Calu3 (cell line): ENCODE results near the gene DOCK1. TPM values are rescaled to one million over a fixed set of nuclear protein-coding genes. Genes with fewer than 3 reads are reported as not detected.
"Not testable (repeated sequence)": the region's sequence is repeated elsewhere in the genome, so short reads cannot be mapped to it uniquely, and the experiment has no call there.

Experiments
- BruUV-seq: library from RNA; stranded (reverse); fragments of 400-500 nt; replicated peaks from 2 replicates; lab custom pipeline; 2021; lab: Mats Ljungman, UMichigan
- CTCF ChIA-PET: fragments of 300-600 bp; sonication (Branson Sonifier 250); formaldehyde crosslinking; loops from one replicate; lab custom pipeline; 2022; ENCODE audit warnings: antibody characterized with exemption; lab: Charles Lee
- DNase-seq: peaks from one replicate; pipeline ENCODE4 v3.0.0; 2022
- H3K27ac Mint-ChIP-seq: one replicate; pipeline ENCODE4 v1.8.0; 2022; ENCODE audit warnings: mixed read lengths; ENCODE audit not compliant: unreplicated experiment
- H3K27me3 Mint-ChIP-seq: one replicate; pipeline ENCODE4 v1.8.0; 2022; ENCODE audit warnings: mixed read lengths; ENCODE audit not compliant: unreplicated experiment
- H3K36me3 Mint-ChIP-seq: one replicate; pipeline ENCODE4 v1.8.0; 2022; ENCODE audit warnings: mild to moderate bottlenecking, moderate library complexity, mixed read lengths; ENCODE audit not compliant: insufficient read depth, unreplicated experiment
- H3K4me1 Mint-ChIP-seq: one replicate; pipeline ENCODE4 v1.8.0; 2022; ENCODE audit warnings: mild to moderate bottlenecking, low read depth, mixed read lengths; ENCODE audit not compliant: unreplicated experiment
- H3K4me3 Mint-ChIP-seq: one replicate; pipeline ENCODE4 v1.8.0; 2022; ENCODE audit warnings: mild to moderate bottlenecking, low read depth, moderate library complexity, mixed read lengths; ENCODE audit not compliant: unreplicated experiment
- H3K9me3 Mint-ChIP-seq: one replicate; pipeline ENCODE4 v1.8.0; 2022; ENCODE audit warnings: low read depth, mixed read lengths; ENCODE audit not compliant: unreplicated experiment
- intact Hi-C: fragments of 100-400 bp; cut with micrococcal nuclease; formaldehyde crosslinking; loops from one replicate; pipeline ENCODE4 v1.10.0; 2022; ENCODE audit not compliant: unreplicated experiment
- total RNA-seq: library from RNA; stranded (reverse); gene quantifications from 2 replicates; pipeline ENCODE4 v1.2.3, GENCODE V29; 2022
- TF ChIP-seq, protein P1 (sequence below): fragments of 200-600 bp; IDR thresholded peaks from one replicate; pipeline ENCODE4 v1.8.0; 2022; ENCODE audit warnings: antibody characterized with exemption; ENCODE audit not compliant: unreplicated experiment

The DOCK1 gene
- total RNA-seq, 1 experiment from 2014 or later = 34.2 TPM

DNA sequence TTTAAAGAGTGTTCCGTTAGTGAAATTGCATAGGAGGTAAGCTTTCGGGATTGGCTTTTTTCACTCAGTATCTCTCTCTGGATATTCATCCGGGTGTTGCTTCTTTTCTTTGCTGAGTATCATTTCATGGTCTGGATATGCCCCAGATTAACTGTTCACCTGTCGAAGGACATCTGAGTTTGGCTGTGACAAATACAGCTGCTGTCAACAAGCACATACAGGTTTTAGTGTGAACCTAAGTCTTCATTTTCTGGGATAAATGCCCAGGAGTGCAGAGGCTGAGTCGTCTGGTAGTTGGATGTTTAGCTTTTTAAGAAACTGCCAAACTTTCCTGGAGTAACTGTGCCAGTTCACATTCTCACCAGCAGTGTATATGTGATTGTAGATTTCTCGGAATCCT lies 5.6 kb downstream of the DOCK1 start:
- DNase-seq = no peak
- Mint-ChIP-seq H3K27ac (no peak overlapping the region), H3K27me3 (no peaks in the 10 kb centered on the region), H3K36me3 (peaks cover 12% of the 10 kb centered on the region), H3K9me3 (no peaks in the 10 kb centered on the region), H3K4me3 (no peak overlapping the region), H3K4me1 (peaks cover 12% of the 10 kb centered on the region)
- BruUV-seq = no TSS peak
- intact Hi-C loops = no loop called here
- TF ChIP-seq, protein P1, sequence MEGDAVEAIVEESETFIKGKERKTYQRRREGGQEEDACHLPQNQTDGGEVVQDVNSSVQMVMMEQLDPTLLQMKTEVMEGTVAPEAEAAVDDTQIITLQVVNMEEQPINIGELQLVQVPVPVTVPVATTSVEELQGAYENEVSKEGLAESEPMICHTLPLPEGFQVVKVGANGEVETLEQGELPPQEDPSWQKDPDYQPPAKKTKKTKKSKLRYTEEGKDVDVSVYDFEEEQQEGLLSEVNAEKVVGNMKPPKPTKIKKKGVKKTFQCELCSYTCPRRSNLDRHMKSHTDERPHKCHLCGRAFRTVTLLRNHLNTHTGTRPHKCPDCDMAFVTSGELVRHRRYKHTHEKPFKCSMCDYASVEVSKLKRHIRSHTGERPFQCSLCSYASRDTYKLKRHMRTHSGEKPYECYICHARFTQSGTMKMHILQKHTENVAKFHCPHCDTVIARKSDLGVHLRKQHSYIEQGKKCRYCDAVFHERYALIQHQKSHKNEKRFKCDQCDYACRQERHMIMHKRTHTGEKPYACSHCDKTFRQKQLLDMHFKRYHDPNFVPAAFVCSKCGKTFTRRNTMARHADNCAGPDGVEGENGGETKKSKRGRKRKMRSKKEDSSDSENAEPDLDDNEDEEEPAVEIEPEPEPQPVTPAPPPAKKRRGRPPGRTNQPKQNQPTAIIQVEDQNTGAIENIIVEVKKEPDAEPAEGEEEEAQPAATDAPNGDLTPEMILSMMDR = no peak
- CTCF ChIA-PET = no interaction called here

DNA sequence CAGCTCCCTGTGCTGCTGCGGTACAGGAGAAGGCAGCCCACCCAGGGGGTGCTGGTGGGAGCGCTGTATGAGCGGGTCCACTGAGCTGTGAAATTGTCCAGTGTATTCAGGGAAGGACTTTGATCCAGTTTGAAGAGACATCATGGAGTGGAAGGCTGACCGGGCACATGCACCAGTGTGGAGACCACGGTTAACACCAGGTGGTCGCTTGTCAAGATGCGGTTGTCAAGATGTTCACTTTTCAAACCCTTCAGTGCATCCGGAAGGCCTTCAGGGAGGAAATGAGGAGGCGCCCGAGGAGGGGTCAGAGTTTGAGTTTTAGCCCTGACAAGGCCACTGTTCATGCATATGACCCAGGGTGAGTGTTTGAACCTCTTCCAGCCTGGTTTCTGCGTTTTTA lies 6.1 kb downstream of the DOCK1 start:
- TF ChIP-seq, protein P1 = no peak
- CTCF ChIA-PET = no interaction called here
- Mint-ChIP-seq H3K36me3 (peaks cover 7% of the 10 kb centered on the region), H3K4me3 (no peak overlapping the region), H3K27me3 (no peaks in the 10 kb centered on the region), H3K4me1 (peaks cover 11% of the 10 kb centered on the region), H3K9me3 (no peaks in the 10 kb centered on the region), H3K27ac (no peak overlapping the region)
- BruUV-seq = no TSS peak
- intact Hi-C loops = no loop called here
- DNase-seq = no peak

DNA sequence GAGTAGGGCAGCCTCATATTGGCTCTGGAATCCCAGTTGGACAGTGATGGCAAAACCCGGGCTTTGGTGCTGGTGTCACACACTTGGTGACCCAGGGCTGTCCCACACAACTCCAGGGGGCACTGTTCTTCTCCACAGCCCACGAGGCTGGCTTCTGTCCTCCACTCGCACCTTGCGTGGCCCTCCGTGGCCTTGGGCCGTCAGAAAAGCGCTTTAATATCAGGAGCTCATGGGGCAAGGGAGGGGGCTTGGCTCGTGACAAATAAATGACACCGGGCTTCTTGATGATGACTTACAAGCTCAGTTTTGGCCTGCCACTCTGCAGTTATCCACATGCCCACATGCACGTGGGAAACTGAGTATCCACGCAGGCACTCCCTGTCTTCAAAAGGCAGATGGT lies 8.1 kb downstream of the DOCK1 start:
- TF ChIP-seq, protein P1 = no peak
- Mint-ChIP-seq H3K9me3 (no peaks in the 10 kb centered on the region), H3K27me3 (no peaks in the 10 kb centered on the region), H3K27ac (no peak overlapping the region), H3K36me3 (no peaks in the 10 kb centered on the region), H3K4me1 (no peaks in the 10 kb centered on the region), H3K4me3 (no peak overlapping the region)
- no peak for DNase-seq
- BruUV-seq = no TSS peak
- CTCF ChIA-PET = no interaction called here
- intact Hi-C loops = no loop called here

DNA sequence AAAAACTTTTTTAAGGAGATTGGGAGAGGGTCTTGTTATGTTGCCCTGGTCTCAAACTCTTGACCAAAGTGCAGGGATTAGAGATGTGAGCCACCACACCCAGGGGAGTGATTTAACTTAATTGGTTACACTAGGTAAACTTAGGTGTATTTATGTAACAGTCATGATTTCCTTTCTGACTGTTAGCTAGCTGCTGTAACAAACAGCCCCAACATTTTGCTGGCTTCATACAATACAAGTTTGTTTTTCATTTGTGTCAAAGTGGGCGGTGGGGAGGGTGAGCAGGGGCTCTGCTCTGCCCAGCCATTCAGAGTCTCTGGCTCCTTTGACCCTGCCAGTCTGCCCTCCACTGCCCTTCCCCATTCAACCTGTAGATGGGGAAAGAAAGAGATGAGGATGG lies 9.3 kb downstream of the DOCK1 start:
- CTCF ChIA-PET = no interaction called here
- no peak for DNase-seq
- H3K27ac Mint-ChIP-seq = no peak overlapping the region
- TF ChIP-seq, protein P1 = no peak
- no TSS peak for BruUV-seq
- no peaks in the 10 kb centered on the region for H3K4me1 Mint-ChIP-seq
- no peaks in the 10 kb centered on the region for H3K36me3 Mint-ChIP-seq
- no peaks in the 10 kb centered on the region for H3K9me3 Mint-ChIP-seq
- H3K27me3 Mint-ChIP-seq = no peaks in the 10 kb centered on the region
- intact Hi-C loops = no loop called here
- H3K4me3 Mint-ChIP-seq = no peak overlapping the region

DNA sequence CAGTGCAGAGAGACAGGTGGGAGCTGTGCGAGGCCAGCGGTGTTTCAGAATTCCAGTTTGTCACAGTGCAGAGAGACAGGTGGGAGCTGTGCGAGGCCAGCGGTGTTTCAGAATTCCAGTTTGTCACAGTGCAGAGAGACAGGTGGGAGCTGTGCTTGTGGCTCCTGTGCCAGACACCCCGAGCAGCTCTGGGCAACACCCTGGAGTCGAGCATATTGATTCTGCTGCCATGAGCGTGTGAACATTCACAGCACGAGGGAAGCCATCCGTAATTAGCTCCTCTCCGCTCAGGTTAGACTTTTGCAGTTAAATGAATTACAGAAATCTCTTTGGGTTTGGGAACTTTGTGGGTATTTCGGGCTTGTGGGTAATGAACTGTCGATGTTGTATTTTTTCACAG lies 11.7 kb downstream of the DOCK1 start:
- CTCF ChIA-PET, H3K4me1 Mint-ChIP-seq, BruUV-seq, H3K27me3 Mint-ChIP-seq, DNase-seq, H3K9me3 Mint-ChIP-seq, H3K4me3 Mint-ChIP-seq, intact Hi-C loops, H3K36me3 Mint-ChIP-seq, H3K27ac Mint-ChIP-seq: not testable (repeated sequence)
